T-helper 1 cell treated with Interleukin-12 subunit alpha and Interleukin-12 subunit beta and Interleukin-4 antibody, amounts not matched to agents 30 μg/mL and 1 μg/mL, for 36 hours (primary cell): ENCODE measurements around the gene OSBPL7.

ENCODE experiments used
- H3K27ac Mint-ChIP-seq: one replicate; pipeline ENCODE4 v1.8.0; 2021; ENCODE audit warnings: mild to moderate bottlenecking, mixed read lengths
- H3K27me3 Mint-ChIP-seq: one replicate; pipeline ENCODE4 v1.8.0; 2021; ENCODE audit warnings: low read depth, mixed read lengths
- H3K36me3 Mint-ChIP-seq: one replicate; pipeline ENCODE4 v1.8.0; 2021; ENCODE audit warnings: low read depth, mixed read lengths
- H3K4me1 Mint-ChIP-seq: one replicate; pipeline ENCODE4 v1.8.0; 2021; ENCODE audit warnings: low read depth, mixed read lengths
- H3K4me3 Mint-ChIP-seq: one replicate; pipeline ENCODE4 v1.8.0; 2021; ENCODE audit warnings: mild to moderate bottlenecking, moderate library complexity, mixed read lengths
- H3K9me3 Mint-ChIP-seq: one replicate; pipeline ENCODE4 v1.8.0; 2021; ENCODE audit warnings: mixed read lengths

OSBPL7 gene

GRCh38 chr17:47840742-47841487, 19.3 kb upstream of the OSBPL7 start, which contains the start of gene SCRN2:
TSS of gene SCRN2 (minus strand) at chr17:47841273. CDS start at chr17:47840843, 430 bp downstream.
- Mint-ChIP-seq H3K4me3 (peak within 1 kb of the TSS; percentile 99), H3K4me1 (peaks cover 30% of the 10 kb centered on the region), H3K36me3 (no peaks in the 10 kb centered on the region), H3K9me3 (no peaks in the 10 kb centered on the region), H3K27ac (peak within 1 kb of the TSS; percentile 92), H3K27me3 (peaks cover 23% of the 10 kb centered on the region)

GRCh38 chr17:47840001-47840741, 18.6 kb upstream of the OSBPL7 start:
- peaks cover 3% of the 10 kb centered on the region for H3K36me3 Mint-ChIP-seq
- peak overlapping the region; percentile 20 for H3K27ac Mint-ChIP-seq
- H3K9me3 Mint-ChIP-seq = no peaks in the 10 kb centered on the region
- H3K27me3 Mint-ChIP-seq = peaks cover 15% of the 10 kb centered on the region
- H3K4me1 Mint-ChIP-seq = peaks cover 35% of the 10 kb centered on the region
- H3K4me3 Mint-ChIP-seq = peak overlapping the region; percentile 99

DNA sequence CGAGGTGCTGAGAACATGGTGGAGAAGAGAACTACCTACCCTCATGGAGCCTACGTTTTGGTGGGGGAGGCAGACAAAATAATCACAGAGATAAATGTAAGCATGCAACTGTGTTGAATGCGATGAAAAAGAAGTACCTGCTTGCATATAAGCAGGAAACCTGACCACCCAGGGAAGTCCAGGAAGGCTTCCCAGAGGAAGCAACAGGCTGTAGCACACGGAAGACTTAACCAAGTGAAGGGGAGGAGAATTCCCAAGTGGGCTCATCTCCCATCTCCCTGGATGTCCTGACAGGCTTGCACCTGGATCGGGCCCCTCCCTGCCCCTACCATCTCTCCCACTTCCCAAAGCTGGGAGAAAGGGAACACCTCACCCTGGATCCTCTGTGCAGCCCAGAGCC, 17.5 kb upstream of the OSBPL7 start:
- no peaks in the 10 kb centered on the region for H3K9me3 Mint-ChIP-seq
- peak overlapping the region; percentile 37 for H3K4me3 Mint-ChIP-seq
- H3K4me1 Mint-ChIP-seq = peaks cover 43% of the 10 kb centered on the region
- H3K36me3 Mint-ChIP-seq = peaks cover 3% of the 10 kb centered on the region
- peaks cover 4% of the 10 kb centered on the region for H3K27me3 Mint-ChIP-seq
- no peak overlapping the region for H3K27ac Mint-ChIP-seq

GRCh38 chr17:47838636-47839035, 17.0 kb upstream of the OSBPL7 start:
- peaks cover 43% of the 10 kb centered on the region for H3K4me1 Mint-ChIP-seq
- no peak overlapping the region for H3K27ac Mint-ChIP-seq
- H3K4me3 Mint-ChIP-seq = peak overlapping the region; percentile 37
- peaks cover 3% of the 10 kb centered on the region for H3K36me3 Mint-ChIP-seq
- H3K27me3 Mint-ChIP-seq = peaks cover under 1% of the 10 kb centered on the region
- H3K9me3 Mint-ChIP-seq = no peaks in the 10 kb centered on the region

GRCh38 chr17:47837401-47838039, 15.9 kb upstream of the OSBPL7 start:
- H3K27me3 Mint-ChIP-seq = no peaks in the 10 kb centered on the region
- H3K4me3 Mint-ChIP-seq = no peak overlapping the region

DNA sequence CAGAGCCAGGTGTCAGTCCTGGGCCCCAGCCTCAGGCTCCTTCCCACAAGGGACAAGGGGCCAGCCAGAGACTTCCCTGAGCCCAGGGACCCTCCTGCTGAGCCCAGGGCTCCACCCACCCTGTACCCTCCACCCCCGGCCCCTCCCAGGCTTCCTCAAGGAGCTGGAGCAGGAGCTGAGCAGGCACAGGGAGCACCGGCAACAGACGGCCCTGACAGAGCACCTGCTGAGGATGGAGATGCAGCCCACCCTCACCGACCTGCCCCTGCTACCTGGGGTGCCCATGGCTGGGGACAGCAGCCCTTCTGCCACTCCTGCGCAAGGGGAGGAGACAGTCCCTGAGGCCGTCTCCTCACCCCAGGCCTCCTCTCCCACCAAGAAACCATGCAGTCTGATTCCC, 15.0 kb upstream of the OSBPL7 start:
- Mint-ChIP-seq H3K4me1 (peaks cover 36% of the 10 kb centered on the region), H3K9me3 (no peaks in the 10 kb centered on the region), H3K27me3 (no peaks in the 10 kb centered on the region), H3K4me3 (no peak overlapping the region), H3K27ac (no peak overlapping the region), H3K36me3 (peaks cover 3% of the 10 kb centered on the region)

More at GRCh38 chr17:47837401-47838039, 15.9 kb upstream of the OSBPL7 start:
- peaks cover 38% of the 10 kb centered on the region for H3K4me1 Mint-ChIP-seq
- peaks cover 3% of the 10 kb centered on the region for H3K36me3 Mint-ChIP-seq
- H3K9me3 Mint-ChIP-seq = no peaks in the 10 kb centered on the region
- H3K27ac Mint-ChIP-seq = no peak overlapping the region

GRCh38 chr17:47834756-47835155, 13.2 kb upstream of the OSBPL7 start:
- H3K27me3 Mint-ChIP-seq = no peaks in the 10 kb centered on the region
- H3K36me3 Mint-ChIP-seq = peaks cover 3% of the 10 kb centered on the region
- H3K4me1 Mint-ChIP-seq = peaks cover 34% of the 10 kb centered on the region
- H3K27ac Mint-ChIP-seq = peak overlapping the region; percentile 32
- H3K4me3 Mint-ChIP-seq = peak overlapping the region; percentile 1
- no peaks in the 10 kb centered on the region for H3K9me3 Mint-ChIP-seq

DNA sequence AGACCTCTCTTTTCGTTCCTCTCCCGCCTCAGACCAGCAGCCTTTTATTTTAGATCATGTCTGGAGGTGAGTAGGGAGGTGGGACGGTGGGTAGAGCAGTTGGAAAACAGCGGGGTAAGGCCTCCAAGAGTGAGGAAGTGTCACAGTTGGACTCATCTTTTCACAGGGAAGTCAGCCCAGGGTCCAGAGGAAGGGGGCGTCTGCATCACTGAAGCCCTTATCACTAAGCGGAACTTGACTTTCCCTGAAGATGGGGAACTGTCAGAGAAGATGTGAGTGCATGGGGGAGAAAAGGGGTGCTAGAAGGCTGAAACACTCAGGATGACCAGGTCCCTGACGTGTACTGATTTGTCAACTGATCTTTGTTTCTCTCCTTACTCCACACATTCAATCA, 10.3 kb upstream of the OSBPL7 start:
- H3K36me3 Mint-ChIP-seq = peaks cover 8% of the 10 kb centered on the region
- H3K27ac Mint-ChIP-seq = peak overlapping the region; percentile 89
- H3K27me3 Mint-ChIP-seq = no peaks in the 10 kb centered on the region
- no peaks in the 10 kb centered on the region for H3K9me3 Mint-ChIP-seq
- H3K4me1 Mint-ChIP-seq = peaks cover 32% of the 10 kb centered on the region
- H3K4me3 Mint-ChIP-seq = peak overlapping the region; percentile 97

DNA sequence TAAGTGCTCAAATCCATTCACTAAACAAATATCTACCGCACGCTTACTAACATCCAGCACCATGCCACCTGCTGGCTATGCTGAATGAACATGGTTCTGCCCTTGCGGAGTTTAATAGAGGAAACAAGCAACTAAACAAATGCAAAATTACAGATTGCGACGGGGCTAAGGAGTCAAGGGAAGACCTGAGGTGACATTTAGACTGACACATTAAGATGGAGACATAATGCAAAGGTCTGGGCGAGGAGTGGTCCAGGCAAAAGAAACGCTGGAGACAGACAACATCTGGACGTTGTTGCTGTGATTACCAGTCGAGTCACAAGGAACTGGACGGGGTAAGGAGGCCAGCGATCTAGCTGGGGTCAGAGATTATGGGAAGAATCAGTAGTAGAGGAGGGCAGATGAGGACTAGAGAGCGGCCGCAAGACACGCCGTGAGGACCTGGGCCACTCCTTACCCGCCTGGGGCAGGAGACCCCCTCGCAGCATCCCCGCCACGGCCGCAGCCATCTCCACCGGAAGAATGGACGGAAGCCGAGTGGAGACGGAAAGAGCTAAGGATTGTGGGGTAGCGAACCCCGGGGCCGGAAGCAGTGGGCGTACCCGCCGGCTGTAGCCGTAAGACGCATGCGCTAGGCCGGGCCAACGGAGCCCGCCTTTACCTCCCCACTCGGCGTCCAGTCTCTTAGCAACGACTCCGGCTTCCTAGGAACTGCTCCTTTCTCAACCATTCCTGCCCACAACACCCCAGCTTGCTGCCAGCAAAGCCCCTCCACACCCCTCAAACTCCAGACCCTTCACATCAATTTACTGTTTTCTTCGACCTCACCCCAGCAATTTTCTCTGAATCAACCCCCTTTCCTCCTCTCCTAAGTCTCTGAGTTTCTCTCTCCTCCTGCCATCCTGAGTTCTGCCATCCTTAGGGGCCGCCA, 9.7 kb upstream of the OSBPL7 start, which contains the start of the genes LRRC46 and MRPL10:
LRRC46 (plus strand) TSS at position 668 of the 931 bp plus-strand sequence. CDS start 320 bp downstream, outside the sequence.
MRPL10 (minus strand) TSS at position 539 of the 931 bp plus-strand sequence; CDS start at position 509, 30 bp downstream.
- Mint-ChIP-seq H3K4me3 (peak within 1 kb of the TSS; percentile 97), H3K27me3 (no peaks in the 10 kb centered on the region), H3K4me1 (peaks cover 32% of the 10 kb centered on the region), H3K36me3 (peaks cover 15% of the 10 kb centered on the region), H3K27ac (peak within 1 kb of the TSS; percentile 95), H3K9me3 (no peaks in the 10 kb centered on the region)

GRCh38 chr17:47830396-47831002, 8.9 kb upstream of the OSBPL7 start:
- Mint-ChIP-seq H3K9me3 (no peaks in the 10 kb centered on the region), H3K27ac (peak overlapping the region; percentile 95), H3K27me3 (no peaks in the 10 kb centered on the region), H3K4me1 (peaks cover 28% of the 10 kb centered on the region), H3K4me3 (peak overlapping the region; percentile 97), H3K36me3 (peaks cover 16% of the 10 kb centered on the region)

DNA sequence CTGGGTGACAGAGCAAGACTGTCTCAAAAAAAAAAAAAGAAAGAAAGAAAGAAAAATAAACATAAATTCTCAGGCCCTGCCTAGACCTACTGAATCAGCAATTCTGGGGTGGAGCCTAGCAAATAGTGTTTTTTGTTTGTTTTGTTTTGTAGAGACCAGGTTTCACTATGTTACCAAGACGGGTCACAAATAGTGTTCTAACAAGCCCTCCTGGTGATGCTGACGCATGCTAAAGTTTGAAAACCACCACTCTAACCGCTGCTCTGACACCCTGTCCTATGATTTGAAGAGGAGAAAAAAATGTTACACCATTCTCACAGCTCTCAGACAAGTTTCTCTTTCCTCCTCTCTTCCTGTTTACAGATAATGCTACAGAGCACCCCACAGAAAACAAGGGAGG, 8.3 kb upstream of the OSBPL7 start:
- no peaks in the 10 kb centered on the region for H3K9me3 Mint-ChIP-seq
- H3K4me3 Mint-ChIP-seq = peak overlapping the region; percentile 97
- H3K36me3 Mint-ChIP-seq = peaks cover 19% of the 10 kb centered on the region
- peaks cover 25% of the 10 kb centered on the region for H3K4me1 Mint-ChIP-seq
- H3K27me3 Mint-ChIP-seq = no peaks in the 10 kb centered on the region
- H3K27ac Mint-ChIP-seq = peak overlapping the region; percentile 95

DNA sequence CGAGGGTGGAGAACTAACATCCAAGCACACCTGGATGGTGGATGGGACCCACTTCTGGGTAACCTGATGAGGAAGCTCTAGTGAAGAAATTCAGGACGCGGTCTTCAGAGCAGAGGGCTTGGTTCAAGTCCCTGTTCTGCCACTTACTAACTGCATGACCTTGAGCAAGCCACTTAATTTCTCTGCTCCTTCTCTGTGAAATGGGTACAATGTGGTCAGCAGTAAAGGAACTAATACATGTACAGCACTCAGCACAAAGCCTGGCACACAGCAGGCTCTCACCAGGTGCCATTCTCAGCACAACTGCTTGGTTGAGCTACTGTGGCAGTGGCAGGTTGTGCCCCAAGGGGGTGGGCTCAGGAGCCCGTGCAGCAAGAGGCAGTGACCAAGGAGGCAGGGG, 1.9 kb upstream of the OSBPL7 start:
- Mint-ChIP-seq H3K27ac (no peak overlapping the region), H3K27me3 (no peaks in the 10 kb centered on the region), H3K36me3 (peaks cover 25% of the 10 kb centered on the region), H3K4me1 (peaks cover 19% of the 10 kb centered on the region), H3K9me3 (no peaks in the 10 kb centered on the region), H3K4me3 (no peak overlapping the region)

DNA sequence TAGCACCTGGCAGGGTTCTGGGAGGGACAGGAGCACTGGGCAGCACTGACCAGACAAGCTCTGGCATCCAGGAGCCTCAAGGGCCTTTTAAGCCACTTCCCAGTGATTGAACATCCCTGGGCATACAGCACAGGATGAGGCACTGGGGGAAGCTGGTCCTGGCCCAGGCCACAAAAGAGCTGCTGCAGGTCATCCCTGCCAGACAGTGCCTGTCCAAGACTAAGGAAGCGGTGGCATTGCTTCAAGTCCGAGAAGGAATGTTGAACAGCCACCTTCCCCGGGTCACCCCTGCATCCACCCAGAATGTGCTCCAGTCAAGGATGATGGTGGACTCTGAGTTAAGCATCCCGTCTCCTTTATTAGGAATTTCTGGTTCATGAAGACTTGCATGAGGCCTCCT, 1.2 kb upstream of the OSBPL7 start:
- Mint-ChIP-seq H3K27me3 (no peaks in the 10 kb centered on the region), H3K4me3 (no peak overlapping the region), H3K36me3 (peaks cover 22% of the 10 kb centered on the region), H3K4me1 (peaks cover 18% of the 10 kb centered on the region), H3K27ac (no peak overlapping the region), H3K9me3 (no peaks in the 10 kb centered on the region)
